ENCODE data around the gene PTP4A1.

Gene PTP4A1

DNA sequence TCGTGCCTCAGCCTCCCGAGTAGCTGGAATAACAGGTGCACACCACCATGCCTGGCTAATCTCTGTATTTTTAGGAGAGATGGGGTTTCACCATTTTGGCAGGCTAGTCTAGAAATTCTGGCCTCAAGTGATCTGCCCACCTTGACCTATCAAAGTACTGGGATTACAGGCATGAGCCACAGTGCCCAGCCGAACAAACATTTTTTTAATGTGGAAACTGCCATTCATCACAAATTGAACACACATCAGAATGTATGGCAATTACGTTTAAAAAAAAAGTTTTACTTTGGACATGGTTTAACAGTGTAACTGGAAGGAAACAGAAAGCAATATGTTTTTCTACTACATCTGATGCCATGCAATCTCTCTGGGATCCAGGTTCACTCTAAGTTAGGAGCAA, 38.3 kb upstream of the PTP4A1 start:
- Histone ChIP-seq H3K27me3 (ENCODE audit: insufficient read depth, low read length) (no peaks in the 10 kb centered on the region), H3K36me3 (ENCODE audit: insufficient read depth, low read length) (no peaks in the 10 kb centered on the region), H3K4me1 (ENCODE audit: control insufficient read depth, insufficient read depth, low read length, unreplicated experiment) (peaks cover 11% of the 10 kb centered on the region), H3K79me2 (ENCODE audit: control insufficient read depth, insufficient read depth, low read length, unreplicated experiment) (no peaks in the 10 kb centered on the region), H2AFZ (ENCODE audit: low read length, unreplicated experiment) (no peak overlapping the region), H3K27ac (ENCODE audit: low read depth, low read length) (no peak overlapping the region), H3K4me3 (ENCODE audit: low read depth, low read length) (no peak overlapping the region)

DNA sequence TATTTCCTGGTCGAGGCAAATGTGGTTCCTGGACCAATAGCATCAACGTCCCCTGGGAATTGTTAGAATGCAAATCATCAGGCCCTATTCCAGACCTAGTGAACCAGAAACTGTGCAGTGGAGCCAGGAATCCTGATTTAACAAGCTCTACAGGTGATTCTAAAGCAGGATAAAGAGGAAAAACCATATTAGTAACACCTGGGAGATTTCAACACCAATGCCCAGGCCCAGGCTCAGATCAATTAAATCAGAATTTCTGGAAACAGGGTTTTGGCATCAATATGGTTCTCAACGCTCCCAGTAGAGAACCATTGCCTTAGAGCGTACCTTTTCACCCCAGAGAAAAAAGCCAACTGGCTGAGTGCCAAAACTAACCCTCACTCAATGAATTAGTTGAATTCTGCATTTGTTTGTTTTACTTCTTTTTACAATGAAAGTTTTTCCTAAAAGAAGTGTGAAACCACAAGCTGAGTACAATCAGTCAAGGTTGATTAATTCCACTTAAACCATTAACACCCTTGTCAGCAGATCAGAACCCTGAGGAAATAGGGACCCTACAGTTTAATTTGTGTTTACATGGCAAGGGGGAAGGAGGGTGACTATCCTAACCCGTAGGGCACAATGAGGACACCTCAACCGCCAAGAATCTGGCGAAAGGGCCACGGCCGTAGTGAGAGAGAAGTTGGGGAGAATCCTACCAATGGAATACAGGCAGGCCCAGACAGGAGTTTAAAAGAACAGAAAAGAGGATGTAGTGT, 34.9 kb upstream of the PTP4A1 start:
- no peak overlapping the region for H3K4me3 ChIP-seq (ENCODE audit: low read depth, low read length)
- H3K27me3 ChIP-seq (ENCODE audit: insufficient read depth, low read length): no peaks in the 10 kb centered on the region
- no peaks in the 10 kb centered on the region for H3K79me2 ChIP-seq (ENCODE audit: control insufficient read depth, insufficient read depth, low read length, unreplicated experiment)
- no peak overlapping the region for H3K27ac ChIP-seq (ENCODE audit: low read depth, low read length)
- peaks cover 6% of the 10 kb centered on the region for H3K4me1 ChIP-seq (ENCODE audit: control insufficient read depth, insufficient read depth, low read length, unreplicated experiment)
- no peak overlapping the region for H2AFZ ChIP-seq (ENCODE audit: low read length, unreplicated experiment)
- no peaks in the 10 kb centered on the region for H3K36me3 ChIP-seq (ENCODE audit: insufficient read depth, low read length)

GRCh38 chr6:63537959-63538300, 34.4 kb upstream of the PTP4A1 start:
- no peaks in the 10 kb centered on the region for H3K27me3 ChIP-seq (ENCODE audit: insufficient read depth, low read length)
- no peak overlapping the region for H3K4me3 ChIP-seq (ENCODE audit: low read depth, low read length)
- peaks cover 6% of the 10 kb centered on the region for H3K4me1 ChIP-seq (ENCODE audit: control insufficient read depth, insufficient read depth, low read length, unreplicated experiment)
- no peak overlapping the region for H2AFZ ChIP-seq (ENCODE audit: low read length, unreplicated experiment)
- no peaks in the 10 kb centered on the region for H3K36me3 ChIP-seq (ENCODE audit: insufficient read depth, low read length)
- no peaks in the 10 kb centered on the region for H3K79me2 ChIP-seq (ENCODE audit: control insufficient read depth, insufficient read depth, low read length, unreplicated experiment)
- no peak overlapping the region for H3K27ac ChIP-seq (ENCODE audit: low read depth, low read length)

GRCh38 chr6:63538550-63538949, 33.7 kb upstream of the PTP4A1 start:
- H3K4me3 ChIP-seq (ENCODE audit: low read depth, low read length): no peak overlapping the region
- no peak overlapping the region for H2AFZ ChIP-seq (ENCODE audit: low read length, unreplicated experiment)
- H3K27me3 ChIP-seq (ENCODE audit: insufficient read depth, low read length): no peaks in the 10 kb centered on the region
- no peak overlapping the region for H3K27ac ChIP-seq (ENCODE audit: low read depth, low read length)
- peaks cover 8% of the 10 kb centered on the region for H3K4me1 ChIP-seq (ENCODE audit: control insufficient read depth, insufficient read depth, low read length, unreplicated experiment)
- no peaks in the 10 kb centered on the region for H3K79me2 ChIP-seq (ENCODE audit: control insufficient read depth, insufficient read depth, low read length, unreplicated experiment)
- no peaks in the 10 kb centered on the region for H3K36me3 ChIP-seq (ENCODE audit: insufficient read depth, low read length)

GRCh38 chr6:63543001-63543400, 29.3 kb upstream of the PTP4A1 start:
- Histone ChIP-seq H3K4me1 (ENCODE audit: control insufficient read depth, insufficient read depth, low read length, unreplicated experiment) (peaks cover 7% of the 10 kb centered on the region), H2AFZ (ENCODE audit: low read length, unreplicated experiment) (no peak overlapping the region), H3K79me2 (ENCODE audit: control insufficient read depth, insufficient read depth, low read length, unreplicated experiment) (no peaks in the 10 kb centered on the region), H3K27me3 (ENCODE audit: insufficient read depth, low read length) (no peaks in the 10 kb centered on the region), H3K27ac (ENCODE audit: low read depth, low read length) (no peak overlapping the region), H3K4me3 (ENCODE audit: low read depth, low read length) (no peak overlapping the region), H3K36me3 (ENCODE audit: insufficient read depth, low read length) (no peaks in the 10 kb centered on the region)

DNA sequence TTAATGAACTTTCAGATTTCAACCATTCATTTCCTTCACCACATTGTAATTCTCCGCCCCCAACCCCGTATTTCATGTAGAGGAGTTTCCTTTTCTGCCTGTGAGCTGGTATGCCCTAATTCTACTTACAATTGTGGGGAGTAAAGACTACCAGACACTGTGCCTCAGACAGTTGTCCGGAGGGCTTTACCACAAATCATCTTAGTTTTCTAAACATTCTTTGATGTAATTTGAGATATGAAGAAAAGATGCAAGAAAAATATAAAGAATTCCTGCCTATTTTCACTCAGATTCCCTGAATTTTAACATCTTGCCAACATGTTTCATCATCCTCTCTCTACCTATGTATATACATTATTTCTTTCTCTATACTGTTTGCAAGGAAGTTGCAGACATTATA, 28.3 kb upstream of the PTP4A1 start:
- no peak overlapping the region for H3K4me3 ChIP-seq (ENCODE audit: low read depth, low read length)
- no peaks in the 10 kb centered on the region for H3K36me3 ChIP-seq (ENCODE audit: insufficient read depth, low read length)
- no peaks in the 10 kb centered on the region for H3K27me3 ChIP-seq (ENCODE audit: insufficient read depth, low read length)
- H2AFZ ChIP-seq (ENCODE audit: low read length, unreplicated experiment): no peak overlapping the region
- H3K79me2 ChIP-seq (ENCODE audit: control insufficient read depth, insufficient read depth, low read length, unreplicated experiment): no peaks in the 10 kb centered on the region
- no peak overlapping the region for H3K27ac ChIP-seq (ENCODE audit: low read depth, low read length)
- peaks cover 7% of the 10 kb centered on the region for H3K4me1 ChIP-seq (ENCODE audit: control insufficient read depth, insufficient read depth, low read length, unreplicated experiment)

DNA sequence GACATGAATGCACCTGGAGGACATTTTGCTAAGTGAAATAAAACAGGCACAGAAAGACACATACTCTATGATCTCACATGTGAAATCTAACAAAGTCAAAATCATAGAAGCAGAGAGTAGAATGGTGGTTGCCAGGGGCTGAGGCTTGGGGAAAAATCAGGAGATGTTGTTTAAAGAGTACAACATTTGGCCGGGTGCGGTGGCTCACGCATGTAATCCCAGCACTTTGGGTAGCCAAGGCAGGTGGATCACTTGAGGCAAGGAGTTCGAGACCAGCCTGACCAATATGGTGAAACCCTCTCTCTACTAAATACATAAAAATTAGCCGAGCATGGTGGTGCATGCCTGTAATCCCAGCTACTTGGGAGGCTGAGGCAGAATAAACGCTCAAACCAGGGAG, 26.0 kb upstream of the PTP4A1 start:
- no peaks in the 10 kb centered on the region for H3K36me3 ChIP-seq (ENCODE audit: insufficient read depth, low read length)
- no peak overlapping the region for H2AFZ ChIP-seq (ENCODE audit: low read length, unreplicated experiment)
- H3K27ac ChIP-seq (ENCODE audit: low read depth, low read length): no peak overlapping the region
- no peaks in the 10 kb centered on the region for H3K79me2 ChIP-seq (ENCODE audit: control insufficient read depth, insufficient read depth, low read length, unreplicated experiment)
- no peak overlapping the region for H3K4me3 ChIP-seq (ENCODE audit: low read depth, low read length)
- no peaks in the 10 kb centered on the region for H3K27me3 ChIP-seq (ENCODE audit: insufficient read depth, low read length)
- peaks cover 7% of the 10 kb centered on the region for H3K4me1 ChIP-seq (ENCODE audit: control insufficient read depth, insufficient read depth, low read length, unreplicated experiment)

DNA sequence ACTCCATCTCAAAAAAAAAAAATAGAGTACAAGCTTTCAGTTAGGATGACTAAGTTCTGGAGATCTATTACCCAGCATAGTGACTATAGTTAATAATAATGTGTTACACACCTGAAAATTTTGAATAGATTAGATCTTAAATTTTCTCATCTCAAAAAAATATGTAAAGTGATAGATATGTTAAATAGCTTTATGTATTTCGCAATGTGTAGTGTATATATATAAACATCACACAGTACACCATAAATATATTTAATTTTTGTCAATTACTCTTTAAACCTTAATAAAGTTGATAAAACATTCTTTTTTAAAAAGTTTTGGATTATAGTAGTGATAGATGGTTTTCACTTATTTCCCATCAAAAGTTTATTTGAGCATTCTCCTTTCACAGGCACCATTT, 25.6 kb upstream of the PTP4A1 start:
- no peak overlapping the region for H3K27ac ChIP-seq (ENCODE audit: low read depth, low read length)

DNA sequence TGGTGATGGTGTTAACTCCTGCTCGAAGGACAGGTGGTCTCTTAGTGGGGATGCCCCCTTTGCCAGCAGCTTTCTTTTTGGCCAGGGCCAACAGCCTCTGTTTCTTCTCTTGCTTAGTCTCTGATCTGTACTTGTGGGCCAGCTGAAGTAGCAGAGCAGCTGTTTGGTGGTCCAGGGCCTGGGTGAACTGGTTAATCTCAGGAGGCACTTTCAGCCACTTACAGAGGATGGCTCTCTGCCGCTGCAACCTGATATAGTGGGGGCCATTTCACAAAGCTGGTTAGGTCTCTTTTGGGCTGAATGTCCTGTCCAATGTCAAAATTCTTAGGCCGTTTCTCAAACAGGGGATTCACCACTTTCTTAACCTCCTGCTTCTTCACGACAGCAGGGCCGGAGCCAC, 23.2 kb upstream of the PTP4A1 start:
- H3K27ac ChIP-seq (ENCODE audit: low read depth, low read length): no peak overlapping the region
- H3K4me3 ChIP-seq (ENCODE audit: low read depth, low read length): no peak overlapping the region
- H3K36me3 ChIP-seq (ENCODE audit: insufficient read depth, low read length): no peaks in the 10 kb centered on the region
- H3K4me1 ChIP-seq (ENCODE audit: control insufficient read depth, insufficient read depth, low read length, unreplicated experiment): no peaks in the 10 kb centered on the region
- no peaks in the 10 kb centered on the region for H3K79me2 ChIP-seq (ENCODE audit: control insufficient read depth, insufficient read depth, low read length, unreplicated experiment)
- no peak overlapping the region for H2AFZ ChIP-seq (ENCODE audit: low read length, unreplicated experiment)
- no peaks in the 10 kb centered on the region for H3K27me3 ChIP-seq (ENCODE audit: insufficient read depth, low read length)

More for the DNA sequence above, 25.6 kb upstream of the PTP4A1 start:
- Histone ChIP-seq H3K36me3 (ENCODE audit: insufficient read depth, low read length) (no peaks in the 10 kb centered on the region), H3K4me1 (ENCODE audit: control insufficient read depth, insufficient read depth, low read length, unreplicated experiment) (peaks cover 7% of the 10 kb centered on the region), H3K27me3 (ENCODE audit: insufficient read depth, low read length) (no peaks in the 10 kb centered on the region), H3K79me2 (ENCODE audit: control insufficient read depth, insufficient read depth, low read length, unreplicated experiment) (no peaks in the 10 kb centered on the region), H3K4me3 (ENCODE audit: low read depth, low read length) (no peak overlapping the region), H2AFZ (ENCODE audit: low read length, unreplicated experiment) (no peak overlapping the region)

DNA sequence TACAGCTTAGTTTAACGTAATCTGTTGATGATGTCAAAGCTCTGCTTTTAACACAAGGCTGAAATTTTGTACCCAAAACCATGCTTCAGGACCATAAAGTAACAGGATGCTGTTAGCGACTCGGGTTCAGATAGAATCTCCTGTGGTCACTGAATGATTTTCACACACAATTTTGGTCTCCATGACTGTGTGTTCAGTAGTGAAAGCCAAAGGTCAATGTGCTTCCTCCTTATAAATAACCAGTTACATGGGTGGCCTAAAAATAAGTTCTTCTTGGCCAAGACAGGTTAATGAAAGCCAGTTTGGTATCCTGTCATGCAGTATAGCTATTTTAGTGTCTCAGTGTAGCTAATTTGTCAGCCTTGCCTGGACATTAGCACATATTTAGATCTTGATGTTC, 19.1 kb upstream of the PTP4A1 start:
- Histone ChIP-seq H3K79me2 (ENCODE audit: control insufficient read depth, insufficient read depth, low read length, unreplicated experiment) (no peaks in the 10 kb centered on the region), H3K4me3 (ENCODE audit: low read depth, low read length) (no peak overlapping the region), H3K27ac (ENCODE audit: low read depth, low read length) (no peak overlapping the region), H3K36me3 (ENCODE audit: insufficient read depth, low read length) (no peaks in the 10 kb centered on the region), H2AFZ (ENCODE audit: low read length, unreplicated experiment) (no peak overlapping the region), H3K27me3 (ENCODE audit: insufficient read depth, low read length) (no peaks in the 10 kb centered on the region), H3K4me1 (ENCODE audit: control insufficient read depth, insufficient read depth, low read length, unreplicated experiment) (no peaks in the 10 kb centered on the region)

DNA sequence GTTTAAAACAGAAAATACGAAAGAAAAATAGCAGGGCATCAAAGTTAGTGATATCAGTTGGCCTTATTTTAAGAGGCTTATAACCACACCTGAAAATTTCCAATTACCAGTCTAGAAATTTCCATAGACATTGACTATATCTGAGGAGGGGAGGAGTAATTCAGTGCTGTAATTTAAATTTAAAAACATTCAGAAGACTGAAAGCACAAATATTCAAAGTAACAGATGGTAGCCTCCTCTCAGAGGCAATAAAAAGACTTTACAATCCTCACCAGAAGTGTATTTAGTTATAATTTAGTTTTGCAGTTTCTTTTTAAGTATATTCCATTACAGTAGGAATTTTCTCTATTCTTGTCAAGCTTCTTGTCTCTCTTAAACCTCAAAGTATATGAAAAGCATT, 18.4 kb upstream of the PTP4A1 start:
- H3K79me2 ChIP-seq (ENCODE audit: control insufficient read depth, insufficient read depth, low read length, unreplicated experiment): no peaks in the 10 kb centered on the region
- no peaks in the 10 kb centered on the region for H3K36me3 ChIP-seq (ENCODE audit: insufficient read depth, low read length)
- no peaks in the 10 kb centered on the region for H3K27me3 ChIP-seq (ENCODE audit: insufficient read depth, low read length)
- H3K4me3 ChIP-seq (ENCODE audit: low read depth, low read length): no peak overlapping the region
- H3K4me1 ChIP-seq (ENCODE audit: control insufficient read depth, insufficient read depth, low read length, unreplicated experiment): no peaks in the 10 kb centered on the region
- no peak overlapping the region for H3K27ac ChIP-seq (ENCODE audit: low read depth, low read length)
- no peak overlapping the region for H2AFZ ChIP-seq (ENCODE audit: low read length, unreplicated experiment)
